GM18951 (cell line): ENCODE measurements around the gene CD24.

Source experiments
- POLR2A ChIP-seq: IDR thresholded peaks from 4 replicates; pipeline ENCODE4 v1.6.1; 2011; ENCODE audit warnings: mild to moderate bottlenecking; ENCODE audit not compliant: insufficient read length, insufficient read depth; ENCODE audit errors: extremely low read depth
- in situ Hi-C: fragments of 300-500 bp; cut with MboI; formaldehyde crosslinking; loops from one replicate; pipeline ENCODE4 v1.12.0; 2022; ENCODE audit warnings: low sequenced_read_pairs, mixed read lengths, inconsistent platforms; ENCODE audit not compliant: unreplicated experiment

Gene CD24

DNA sequence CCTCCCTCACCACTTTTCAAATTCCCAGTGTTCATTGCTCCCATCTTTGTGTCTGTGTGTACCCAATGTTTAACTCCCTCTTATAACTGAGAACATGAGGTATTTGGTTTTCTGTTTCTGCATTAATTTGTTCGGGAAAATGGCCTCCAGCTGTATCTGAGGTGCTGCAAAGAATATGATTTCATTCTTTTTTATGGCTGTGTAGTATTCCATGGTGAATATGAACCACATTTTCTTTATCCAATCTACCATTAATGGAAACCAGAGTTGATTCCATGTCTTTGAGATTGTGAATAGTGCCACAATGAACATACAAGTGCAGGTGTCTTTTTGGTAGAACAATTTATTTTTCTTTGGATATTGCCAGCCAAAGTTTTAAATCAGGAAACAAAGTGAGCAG is 10.4 kb downstream of the CD24 start:
- in situ Hi-C loops, result no loop called here
- TF ChIP-seq POLR2A, result no peak

DNA sequence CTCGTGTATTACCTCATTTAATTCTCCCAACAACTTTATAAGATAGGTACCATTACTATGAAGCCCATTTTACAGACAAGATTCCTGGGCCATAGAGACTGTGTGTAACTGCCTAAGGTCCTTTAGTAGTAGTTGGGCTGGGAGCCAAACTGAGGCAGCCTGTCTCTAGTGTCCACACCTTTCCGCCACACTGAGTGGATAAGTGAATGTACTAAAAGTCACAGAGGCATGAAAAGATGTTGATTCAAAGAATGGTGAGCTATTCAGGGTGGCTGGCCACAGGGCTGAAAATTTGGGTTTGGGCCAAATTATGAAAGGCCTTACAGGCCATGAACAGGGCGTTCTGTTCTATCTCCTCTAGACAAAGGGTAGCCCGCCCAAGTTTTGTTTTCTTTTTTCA is 11.0 kb downstream of the CD24 start:
- in situ Hi-C loops, result no loop called here
- no peak for TF ChIP-seq POLR2A

DNA sequence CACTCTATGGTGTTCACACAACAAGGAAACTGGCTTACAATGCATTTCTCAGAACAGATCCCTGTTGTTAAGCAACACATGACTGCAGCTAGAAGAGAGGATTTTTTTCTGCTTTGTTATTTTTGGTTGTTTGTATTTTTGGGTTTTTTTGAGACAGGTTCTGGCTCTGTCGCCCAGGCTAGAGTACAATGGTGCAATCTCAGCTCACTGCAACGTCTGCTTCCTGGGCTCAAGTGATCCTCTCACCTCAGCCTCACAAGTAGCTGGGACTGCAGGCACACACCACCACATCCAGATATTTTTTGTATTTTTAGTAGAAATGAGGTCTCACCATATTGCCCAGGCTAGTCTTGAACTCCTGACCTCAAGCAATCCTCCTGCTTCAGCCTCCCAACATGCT is 12.7 kb downstream of the CD24 start:
- in situ Hi-C loops, result no loop called here
- no peak for TF ChIP-seq POLR2A

DNA sequence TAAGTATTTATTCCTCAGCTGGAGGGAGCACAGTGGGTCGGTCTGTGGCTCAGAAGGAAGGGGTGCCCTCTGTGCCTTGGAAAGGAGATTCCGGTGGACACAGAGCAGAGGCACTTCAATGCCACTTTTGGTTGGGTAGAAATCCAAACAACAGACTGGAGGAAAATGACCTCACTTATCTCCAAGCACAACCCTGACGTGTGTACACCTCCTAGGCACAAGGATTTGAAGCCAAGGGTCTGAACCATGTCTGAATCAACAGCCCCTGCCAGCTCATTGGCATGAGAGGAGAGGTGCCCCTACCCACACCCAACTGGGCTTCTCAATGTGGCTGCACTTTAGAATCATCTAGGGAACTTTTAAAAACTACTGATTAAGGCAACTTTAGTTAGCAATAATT is 13.4 kb downstream of the CD24 start:
- TF ChIP-seq POLR2A, result no peak
- in situ Hi-C loops, result no loop called here

DNA sequence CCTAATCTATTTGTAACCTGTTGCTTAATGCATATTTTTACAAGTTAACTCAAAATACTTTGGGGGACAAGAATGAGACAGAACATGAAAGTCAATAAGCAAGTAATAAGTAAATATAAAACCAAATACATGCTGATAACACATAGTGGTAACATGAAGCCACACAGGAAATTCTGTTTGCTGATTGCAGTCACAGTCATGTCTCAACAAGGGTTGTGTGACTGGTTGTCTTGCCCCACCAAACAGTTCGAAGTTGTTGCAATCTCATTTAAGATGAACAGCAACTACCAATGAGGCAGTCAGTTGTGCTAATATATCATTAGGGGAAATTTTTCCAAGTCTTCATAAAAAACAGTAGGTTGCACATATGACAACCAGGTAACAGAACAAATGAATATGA is 14.5 kb downstream of the CD24 start:
- in situ Hi-C loops, result no loop called here
- TF ChIP-seq POLR2A, result no peak

DNA sequence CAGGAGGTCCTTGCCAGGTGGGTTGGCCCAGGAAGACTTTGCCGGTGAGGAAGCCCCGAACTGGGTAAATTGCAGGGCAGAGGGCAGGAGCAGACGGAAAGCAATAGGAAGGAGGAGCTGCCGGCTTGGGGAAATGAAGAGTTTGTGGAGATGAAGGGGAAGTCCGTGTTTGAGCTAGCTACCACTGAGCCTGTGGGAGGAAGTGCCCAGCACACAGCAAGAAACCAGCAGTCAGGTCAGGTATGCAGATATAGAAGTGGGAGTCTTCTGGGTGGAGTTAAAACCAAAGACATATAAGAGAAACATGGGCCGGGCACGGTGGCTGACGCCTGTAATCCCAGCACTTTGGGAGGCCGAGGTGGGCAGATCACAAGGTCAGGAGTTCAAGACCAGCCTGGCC is 34.7 kb downstream of the CD24 start:
- in situ Hi-C loops, result no loop called here
- no peak for TF ChIP-seq POLR2A

DNA sequence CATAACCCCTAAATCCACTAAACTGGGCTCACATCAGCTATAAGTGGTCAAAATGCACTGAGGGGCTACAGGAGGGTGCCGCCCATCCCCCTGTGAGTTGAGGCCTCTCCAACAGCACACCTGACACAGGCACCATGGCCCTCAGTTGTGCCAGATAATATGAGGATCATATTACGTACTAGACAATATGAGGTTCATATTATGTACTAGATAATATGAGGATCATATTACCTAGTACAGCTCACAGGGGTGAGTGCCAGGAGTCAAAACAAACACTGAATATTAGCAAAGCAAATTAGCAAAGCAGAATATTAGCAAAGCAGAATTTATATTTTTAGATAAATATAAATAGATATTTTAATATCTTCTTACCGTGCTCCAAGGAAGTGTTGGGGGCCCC is 35.3 kb downstream of the CD24 start:
- in situ Hi-C loops, result no loop called here
- no peak for TF ChIP-seq POLR2A

DNA sequence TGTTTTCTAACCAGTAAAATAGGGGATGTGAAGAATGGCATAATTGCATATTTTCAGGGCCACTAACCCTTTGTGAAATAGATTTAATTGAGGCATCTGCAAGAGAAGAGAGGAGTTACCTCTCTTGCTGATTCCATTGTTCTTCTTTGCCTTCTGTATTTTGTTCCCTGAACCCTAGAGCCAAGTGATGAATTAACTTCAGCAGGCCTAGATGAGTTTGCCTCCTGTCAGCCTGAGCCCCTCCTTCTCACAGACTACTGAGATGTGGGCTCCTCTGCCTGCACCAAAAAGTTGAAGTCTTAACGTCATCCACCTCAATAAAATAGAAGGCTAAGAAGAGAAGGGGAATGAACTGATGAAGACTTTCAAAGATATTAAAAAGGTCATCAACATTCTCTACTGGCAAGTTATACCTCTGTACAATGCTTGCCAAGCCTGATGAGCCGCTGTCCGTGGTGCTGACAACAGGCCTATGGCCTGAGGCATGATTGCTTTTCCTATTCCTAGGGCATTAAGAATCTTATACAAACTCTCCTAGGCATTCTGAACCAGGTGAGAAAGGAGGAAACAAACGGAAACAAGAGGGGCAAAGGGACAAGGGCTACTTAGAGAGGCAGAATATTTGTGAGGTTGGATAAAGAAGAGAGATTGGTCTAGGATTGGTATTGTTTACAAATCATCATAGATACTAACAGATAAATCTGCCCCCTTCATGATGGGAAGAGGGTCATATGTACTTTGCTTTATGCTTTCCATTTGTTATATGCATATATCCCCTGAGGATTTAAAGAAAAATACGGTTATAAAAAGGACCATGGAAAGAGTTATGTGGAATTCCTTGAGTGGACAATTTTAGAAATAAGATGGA is 46.8 kb downstream of the CD24 start:
- in situ Hi-C loops, result no loop called here
- no peak for TF ChIP-seq POLR2A

DNA sequence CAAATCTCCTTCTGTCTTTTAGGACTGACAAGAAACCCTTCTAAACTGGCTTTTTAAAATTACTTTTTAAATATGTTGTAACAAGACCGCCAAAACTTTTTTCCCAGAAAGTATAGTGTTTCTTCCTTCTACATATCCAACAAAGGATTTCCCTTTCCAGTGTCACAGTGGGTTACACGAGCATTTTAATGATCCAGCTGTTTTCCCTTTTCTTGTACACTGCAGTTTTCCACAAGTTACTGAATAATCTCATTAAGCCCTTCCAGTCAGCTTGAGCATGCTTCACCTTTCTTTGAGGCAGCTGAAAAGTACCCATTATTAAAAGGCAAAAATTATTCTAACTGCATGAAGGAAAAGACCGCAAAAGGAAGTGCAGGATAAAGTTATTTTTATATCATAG is 48.6 kb downstream of the CD24 start:
- in situ Hi-C loops, result no loop called here
- no peak for TF ChIP-seq POLR2A

DNA sequence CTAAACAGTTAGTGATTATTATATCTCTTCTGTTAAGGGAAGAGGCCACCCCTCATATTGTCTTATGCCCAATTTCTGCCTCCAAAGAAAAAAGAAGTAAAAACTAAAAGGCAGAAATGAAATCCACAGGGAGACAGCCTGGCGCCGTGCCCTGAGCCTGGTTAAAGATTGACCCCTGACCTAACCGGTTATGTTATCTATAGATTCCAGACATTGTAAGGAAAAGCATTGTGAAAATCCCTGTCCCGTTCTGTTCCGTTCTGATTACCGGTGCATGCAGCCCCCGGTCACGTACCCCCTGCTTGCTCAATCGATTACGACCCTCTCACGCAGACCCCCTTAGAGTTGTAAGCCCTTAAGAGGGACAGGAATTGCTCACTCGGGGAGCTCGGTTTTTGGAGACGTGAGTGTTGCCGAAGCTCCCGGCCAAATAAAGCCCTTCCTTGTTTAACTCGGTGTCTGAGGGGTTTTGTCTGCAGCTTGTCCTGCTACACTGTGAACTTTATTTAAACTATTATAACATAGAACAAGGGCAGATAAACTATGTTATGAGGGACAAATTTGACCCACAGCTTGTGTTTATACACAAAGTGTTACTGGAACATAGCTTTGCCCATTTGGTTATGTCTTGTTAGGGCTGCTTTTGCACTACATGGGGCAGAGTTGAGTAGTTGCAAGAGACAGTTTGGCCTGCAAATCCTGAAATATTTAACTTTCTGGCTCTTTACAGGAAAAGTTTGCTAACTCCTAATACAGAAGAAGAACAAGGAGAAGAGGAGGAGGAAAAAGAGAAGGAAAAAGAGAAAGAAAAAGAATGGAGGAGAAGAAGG is 49.6 kb downstream of the CD24 start:
- in situ Hi-C loops, result no loop called here
- no peak for TF ChIP-seq POLR2A

DNA sequence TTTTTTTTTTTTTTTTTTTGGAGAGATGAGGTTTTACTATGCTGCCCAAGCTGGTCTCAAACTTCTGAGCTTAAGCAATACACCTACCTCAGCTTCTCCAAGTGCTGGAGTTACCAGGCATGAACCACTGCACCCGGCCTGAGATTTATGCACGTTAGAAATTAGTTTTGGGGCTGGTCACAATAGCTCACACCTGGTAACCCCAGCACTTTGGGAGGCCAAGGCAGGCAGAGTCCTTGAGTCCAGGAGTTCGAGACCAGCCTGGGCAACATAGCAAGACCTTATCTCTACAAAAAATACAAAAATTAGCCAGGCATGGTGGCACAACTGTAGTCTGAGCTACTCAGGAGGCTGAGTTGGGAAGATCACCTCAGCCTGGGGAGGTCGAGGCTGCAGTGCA is 51.9 kb downstream of the CD24 start:
- no peak for TF ChIP-seq POLR2A
- in situ Hi-C loops, result no loop called here
